ENCODE measurements around the gene KCTD8.

Gene KCTD8

GRCh38 chr4:44150091-44150576, 298.5 kb downstream of the KCTD8 start:
- TF ChIP-seq CTCF (IDR thresholded peaks at IDR 0.05; ENCODE audit: insufficient read depth, low read depth, low read length, missing control alignments) = no peak
- H3K4me3 ChIP-seq (ENCODE audit: low read depth, low read length) = no peak overlapping the region
- no peak for DNase-seq (ENCODE audit: low read depth)

GRCh38 chr4:44149282-44149681, 299.3 kb downstream of the KCTD8 start:
- no peak for DNase-seq (ENCODE audit: low read depth)
- TF ChIP-seq CTCF (IDR thresholded peaks at IDR 0.05; ENCODE audit: insufficient read depth, low read depth, low read length, missing control alignments) = no peak
- H3K4me3 ChIP-seq (ENCODE audit: low read depth, low read length) = no peak overlapping the region

GRCh38 chr4:44147571-44148075, 301.0 kb downstream of the KCTD8 start:
- DNase-seq (ENCODE audit: low read depth) = no peak
- no peak overlapping the region for H3K4me3 ChIP-seq (ENCODE audit: low read depth, low read length)
- TF ChIP-seq CTCF (IDR thresholded peaks at IDR 0.05; ENCODE audit: insufficient read depth, low read depth, low read length, missing control alignments) = no peak

- DNase-seq (ENCODE audit: low read depth) = no peak
- H3K4me3 ChIP-seq (ENCODE audit: low read depth, low read length) = no peak overlapping the region
- no peak for TF ChIP-seq CTCF (IDR thresholded peaks at IDR 0.05; ENCODE audit: insufficient read depth, low read depth, low read length, missing control alignments)
Measured at GRCh38 chr4:44146516-44146915, 302.1 kb downstream of the KCTD8 start.

- no peak for DNase-seq (ENCODE audit: low read depth)
- TF ChIP-seq CTCF (IDR thresholded peaks at IDR 0.05; ENCODE audit: insufficient read depth, low read depth, low read length, missing control alignments) = no peak
- no peak overlapping the region for H3K4me3 ChIP-seq (ENCODE audit: low read depth, low read length)
Measured at GRCh38 chr4:44145868-44146267, 302.7 kb downstream of the KCTD8 start.

GRCh38 chr4:44132526-44132925, 316.1 kb downstream of the KCTD8 start:
- no peak for TF ChIP-seq CTCF (IDR thresholded peaks at IDR 0.05; ENCODE audit: insufficient read depth, low read depth, low read length, missing control alignments)
- no peak overlapping the region for H3K4me3 ChIP-seq (ENCODE audit: low read depth, low read length)
- no peak for DNase-seq (ENCODE audit: low read depth)

Measured in GM12865 (cell line).